Endothelial cell (in vitro differentiated cells): ENCODE measurements around the gene DENND2A. TPM values are rescaled to one million over a fixed set of nuclear protein-coding genes. Genes with fewer than 3 reads are reported as not detected.
"Not testable (repeated sequence)": the region's sequence is repeated elsewhere in the genome, so short reads cannot be mapped to it uniquely, and the experiment has no call there.

Experiments
- DNase-seq: peaks from one replicate; pipeline ENCODE4 v3.0.0; 2021; ENCODE audit warnings: low spot score
- H3K27ac Mint-ChIP-seq: one replicate; pipeline ENCODE4 v1.8.0; 2021; ENCODE audit warnings: mixed read lengths, inconsistent platforms; ENCODE audit not compliant: unreplicated experiment
- H3K27me3 Mint-ChIP-seq: one replicate; pipeline ENCODE4 v1.8.0; 2021; ENCODE audit warnings: mild to moderate bottlenecking, moderate library complexity, mixed read lengths, inconsistent platforms; ENCODE audit not compliant: unreplicated experiment
- H3K36me3 Mint-ChIP-seq: one replicate; pipeline ENCODE4 v1.8.0; 2021; ENCODE audit warnings: mild to moderate bottlenecking, low read depth, mixed read lengths, inconsistent platforms; ENCODE audit not compliant: unreplicated experiment
- H3K4me1 Mint-ChIP-seq: one replicate; pipeline ENCODE4 v1.8.0; 2021; ENCODE audit warnings: mild to moderate bottlenecking, mixed read lengths, inconsistent platforms; ENCODE audit not compliant: unreplicated experiment
- H3K4me3 Mint-ChIP-seq: one replicate; pipeline ENCODE4 v1.8.0; 2021; ENCODE audit warnings: mild to moderate bottlenecking, mixed read lengths, inconsistent platforms; ENCODE audit not compliant: unreplicated experiment
- H3K9me3 Mint-ChIP-seq: one replicate; pipeline ENCODE4 v1.8.0; 2021; ENCODE audit warnings: mixed read lengths, inconsistent platforms; ENCODE audit not compliant: unreplicated experiment
- total RNA-seq: library from RNA; stranded (reverse); fragmentation: NEBNext Ultra II Directional; extraction: Animal tissue kit (Norgen Biotek cat#: 25700); gene quantifications from one replicate; pipeline ENCODE4 v1.2.1, GENCODE V29; 2021; ENCODE audit not compliant: unreplicated experiment
- TF ChIP-seq, protein P1 (sequence below): fragments of 200-600 bp; sonication (generic); IDR thresholded peaks from one replicate; pipeline ENCODE4 v1.5.0; 2021; ENCODE audit warnings: antibody characterized with exemption; ENCODE audit not compliant: unreplicated experiment

The DENND2A gene
- total RNA-seq, 1 donor from 2014 or later: 41.0 TPM

DNA sequence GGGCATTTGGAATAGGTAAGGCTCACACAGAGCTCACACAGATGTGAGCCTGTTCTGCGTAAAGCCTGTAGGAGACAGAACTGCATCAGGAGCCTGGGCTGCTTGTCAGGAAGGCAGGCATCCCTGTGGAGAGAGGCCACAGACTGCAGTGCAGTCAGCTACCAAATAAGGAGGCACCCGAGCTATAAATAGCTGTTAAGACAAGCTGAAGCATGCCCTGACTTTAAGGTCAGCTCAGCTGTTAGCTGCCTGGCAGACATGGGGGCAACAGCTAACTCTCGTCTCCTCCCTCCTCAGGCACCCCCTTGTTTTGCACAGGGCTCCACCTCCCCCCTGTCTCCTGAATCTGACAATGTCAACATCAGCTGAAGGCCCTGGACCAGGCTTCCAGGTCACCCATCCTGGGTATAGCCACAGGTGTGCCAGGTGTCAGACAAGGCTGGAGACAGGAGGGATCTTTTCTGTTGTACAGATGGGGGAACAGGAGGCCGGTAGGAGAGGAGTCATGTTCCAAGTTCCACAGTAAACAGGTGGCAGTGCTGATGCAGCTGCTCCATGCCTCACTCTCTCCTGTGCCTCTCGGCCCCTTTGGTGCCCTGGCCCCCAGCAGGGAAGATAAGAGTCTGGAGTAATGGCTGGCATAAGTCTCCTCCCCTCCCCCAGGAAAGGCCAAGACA lies 133.7 kb downstream of the DENND2A start:
- TF ChIP-seq, protein P1, sequence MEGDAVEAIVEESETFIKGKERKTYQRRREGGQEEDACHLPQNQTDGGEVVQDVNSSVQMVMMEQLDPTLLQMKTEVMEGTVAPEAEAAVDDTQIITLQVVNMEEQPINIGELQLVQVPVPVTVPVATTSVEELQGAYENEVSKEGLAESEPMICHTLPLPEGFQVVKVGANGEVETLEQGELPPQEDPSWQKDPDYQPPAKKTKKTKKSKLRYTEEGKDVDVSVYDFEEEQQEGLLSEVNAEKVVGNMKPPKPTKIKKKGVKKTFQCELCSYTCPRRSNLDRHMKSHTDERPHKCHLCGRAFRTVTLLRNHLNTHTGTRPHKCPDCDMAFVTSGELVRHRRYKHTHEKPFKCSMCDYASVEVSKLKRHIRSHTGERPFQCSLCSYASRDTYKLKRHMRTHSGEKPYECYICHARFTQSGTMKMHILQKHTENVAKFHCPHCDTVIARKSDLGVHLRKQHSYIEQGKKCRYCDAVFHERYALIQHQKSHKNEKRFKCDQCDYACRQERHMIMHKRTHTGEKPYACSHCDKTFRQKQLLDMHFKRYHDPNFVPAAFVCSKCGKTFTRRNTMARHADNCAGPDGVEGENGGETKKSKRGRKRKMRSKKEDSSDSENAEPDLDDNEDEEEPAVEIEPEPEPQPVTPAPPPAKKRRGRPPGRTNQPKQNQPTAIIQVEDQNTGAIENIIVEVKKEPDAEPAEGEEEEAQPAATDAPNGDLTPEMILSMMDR: no peak
- peaks cover 5% of the 10 kb centered on the region for H3K27me3 Mint-ChIP-seq
- no peak overlapping the region for H3K4me3 Mint-ChIP-seq
- H3K27ac Mint-ChIP-seq: no peak overlapping the region
- no peaks in the 10 kb centered on the region for H3K4me1 Mint-ChIP-seq
- DNase-seq: no peak
- H3K9me3 Mint-ChIP-seq: no peaks in the 10 kb centered on the region
- H3K36me3 Mint-ChIP-seq: no peaks in the 10 kb centered on the region

DNA sequence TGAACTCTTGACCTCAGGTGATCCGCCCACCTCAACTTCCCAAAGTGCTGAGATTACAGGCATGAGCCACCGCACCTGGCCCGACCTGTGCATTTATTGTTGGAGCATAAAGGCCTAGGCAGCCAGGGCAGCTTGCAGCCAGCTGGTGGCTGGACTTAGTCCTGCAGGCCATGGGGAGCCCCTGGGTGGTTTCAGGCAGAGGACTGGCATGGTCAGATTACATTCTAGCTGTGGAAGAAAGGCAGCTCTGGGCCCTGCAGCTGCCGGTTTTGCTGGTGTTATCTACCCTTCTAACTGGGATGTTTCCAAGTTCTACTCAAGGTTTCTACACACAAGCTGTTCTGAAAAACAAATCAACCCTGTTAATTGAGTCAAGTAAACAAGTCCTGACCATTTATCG lies 138.6 kb downstream of the DENND2A start:
- Mint-ChIP-seq H3K9me3 (no peaks in the 10 kb centered on the region), H3K27ac (no peak overlapping the region), H3K4me1 (no peaks in the 10 kb centered on the region), H3K36me3 (no peaks in the 10 kb centered on the region), H3K27me3 (peaks cover 8% of the 10 kb centered on the region), H3K4me3 (no peak overlapping the region)
- TF ChIP-seq, protein P1: no peak
- no peak for DNase-seq

DNA sequence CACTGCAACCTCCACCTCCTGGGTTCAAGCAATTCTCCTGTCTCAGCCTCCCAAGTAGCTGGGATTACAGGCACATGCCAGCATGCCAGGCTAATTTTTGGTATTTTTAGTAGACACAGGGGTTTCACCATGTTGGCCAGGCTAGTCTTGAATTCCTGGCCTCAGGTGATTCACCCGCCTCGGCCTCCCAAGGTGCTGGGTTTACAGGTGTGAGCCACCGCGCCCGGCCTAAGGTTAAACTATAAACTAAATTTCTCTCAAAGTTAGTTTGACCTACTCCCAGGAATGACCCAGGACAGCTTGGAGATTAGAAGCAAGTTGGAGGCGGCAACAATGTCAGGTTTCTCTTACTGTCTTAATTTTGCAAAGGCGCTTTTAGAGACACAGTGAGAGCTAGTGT lies 142.8 kb downstream of the DENND2A start:
- not testable (repeated sequence) for H3K4me3 Mint-ChIP-seq, H3K36me3 Mint-ChIP-seq, H3K9me3 Mint-ChIP-seq, H3K4me1 Mint-ChIP-seq, DNase-seq, H3K27me3 Mint-ChIP-seq, H3K27ac Mint-ChIP-seq

DNA sequence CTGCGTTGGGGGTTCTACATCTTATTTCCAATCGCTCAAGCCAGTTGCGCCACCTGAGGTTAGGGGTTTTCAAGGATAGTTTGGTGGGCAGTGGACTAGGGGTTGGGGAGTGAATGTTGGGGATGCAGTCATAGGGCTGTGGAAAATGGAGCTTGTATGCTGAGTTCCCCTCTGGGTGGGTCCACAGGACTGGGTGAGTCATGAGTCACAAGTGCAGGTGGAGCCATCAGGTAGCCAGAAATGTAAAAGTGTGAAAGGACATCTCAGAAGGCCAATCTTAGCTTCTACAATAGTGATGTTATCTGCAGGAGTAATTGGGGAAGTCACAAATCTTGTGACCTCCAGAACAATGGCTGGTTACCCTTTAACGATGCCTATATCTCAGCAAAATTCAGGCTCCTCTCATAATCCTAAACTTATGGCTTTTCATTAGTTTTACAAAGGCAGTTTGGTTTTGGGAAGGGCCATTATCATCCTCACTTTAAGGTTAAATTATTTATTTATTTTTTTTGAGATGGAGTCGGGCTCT lies 143.3 kb downstream of the DENND2A start:
- Mint-ChIP-seq H3K36me3 (no peaks in the 10 kb centered on the region), H3K4me3 (no peak overlapping the region), H3K27ac (no peak overlapping the region), H3K4me1 (no peaks in the 10 kb centered on the region), H3K9me3 (no peaks in the 10 kb centered on the region), H3K27me3 (peaks cover 3% of the 10 kb centered on the region)
- TF ChIP-seq, protein P1: no peak
- DNase-seq: no peak

DNA sequence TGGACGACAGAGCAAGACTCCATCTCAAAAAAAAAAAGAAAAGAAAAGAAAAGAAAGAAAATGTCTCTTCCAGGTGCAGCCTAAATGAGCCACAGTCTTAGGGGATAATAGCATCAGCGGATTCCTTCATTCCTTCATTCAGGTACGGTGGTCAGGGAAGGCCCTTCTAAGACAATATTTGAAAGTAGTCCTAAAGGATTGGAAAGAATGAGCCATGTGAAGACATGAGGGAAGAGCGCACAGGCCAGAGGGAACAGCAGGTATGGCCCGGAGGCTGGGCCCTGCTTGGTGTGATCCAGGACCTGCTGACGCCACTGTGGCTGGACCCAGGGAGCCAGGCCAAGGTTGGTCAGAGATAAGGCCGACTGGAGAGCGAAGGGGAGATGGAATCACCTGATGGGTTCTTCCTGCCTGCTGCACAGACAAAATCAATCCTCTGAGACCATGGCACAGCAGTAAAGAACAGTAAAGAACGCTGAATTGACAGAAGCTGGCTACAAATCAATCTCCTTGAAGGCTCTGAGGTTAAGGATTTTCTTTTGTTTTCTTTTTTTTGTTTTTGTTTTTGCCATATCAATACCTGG lies 145.0 kb downstream of the DENND2A start:
- Mint-ChIP-seq H3K4me1 (no peaks in the 10 kb centered on the region), H3K27ac (no peak overlapping the region), H3K36me3 (no peaks in the 10 kb centered on the region), H3K9me3 (no peaks in the 10 kb centered on the region), H3K4me3 (no peak overlapping the region), H3K27me3 (peaks cover 3% of the 10 kb centered on the region)
- no peak for DNase-seq
- TF ChIP-seq, protein P1: no peak
